ENCODE results near the gene FASLG.

GRCh38 chr1:172653015-172653709 lies 5.7 kb upstream of the FASLG start:
- TF ChIP-seq CTCF (IDR thresholded peaks at IDR 0.05) (no peak), POLR2A (IDR thresholded peaks at IDR 0.05) (no peak), EP300 (IDR thresholded peaks at IDR 0.05) (no peak)

Data from ovary (tissue), 3 donors.